COLO829 (cell line): Measurements from ENCODE around the gene C13orf42.
"Not testable (repeated sequence)": the region's sequence is repeated elsewhere in the genome, so short reads cannot be mapped to it uniquely, and the experiment has no call there.

Experiments used
- DNase-seq: peaks from one replicate; pipeline ENCODE4 v3.0.0; 2012; ENCODE audit warnings: low spot score

The C13orf42 gene

GRCh38 chr13:51120873-51121272 is 9.8 kb upstream of the C13orf42 start:
- not testable (repeated sequence) for DNase-seq

GRCh38 chr13:51118809-51119431 is 7.8 kb upstream of the C13orf42 start:
- DNase-seq = no peak

GRCh38 chr13:51113969-51114368 is 2.9 kb upstream of the C13orf42 start:
- no peak for DNase-seq

GRCh38 chr13:51113186-51113881 is 2.3 kb upstream of the C13orf42 start:
- no peak for DNase-seq

- DNase-seq = no peak
Observed at GRCh38 chr13:51112771-51113170, 1.7 kb upstream of the C13orf42 start.

- DNase-seq = no peak
Observed at GRCh38 chr13:51111997-51112396, 923 bp upstream of the C13orf42 start.

GRCh38 chr13:51107996-51108395 is 3.1 kb downstream of the C13orf42 start:
- no peak for DNase-seq

- DNase-seq = no peak
Observed at GRCh38 chr13:51105046-51105445, 6.0 kb downstream of the C13orf42 start.

GRCh38 chr13:51101636-51102235 is 9.3 kb downstream of the C13orf42 start:
- no peak for DNase-seq

GRCh38 chr13:51097353-51098043 is 13.6 kb downstream of the C13orf42 start:
- DNase-seq = peak; percentile 9

GRCh38 chr13:51096131-51096530 is 14.9 kb downstream of the C13orf42 start:
- no peak for DNase-seq

- no peak for DNase-seq
Observed at GRCh38 chr13:51093574-51093973, 17.5 kb downstream of the C13orf42 start.

GRCh38 chr13:51091839-51092238 is 19.2 kb downstream of the C13orf42 start:
- no peak for DNase-seq

- DNase-seq = no peak
Observed at GRCh38 chr13:51083706-51084105, 27.4 kb downstream of the C13orf42 start.

GRCh38 chr13:51080478-51081065 is 30.5 kb downstream of the C13orf42 start:
- DNase-seq = not testable (repeated sequence)

GRCh38 chr13:51071493-51071892 is 39.6 kb downstream of the C13orf42 start:
- no peak for DNase-seq

GRCh38 chr13:51070005-51070649 is 40.9 kb downstream of the C13orf42 start:
- peak; percentile 59 for DNase-seq

GRCh38 chr13:51068501-51068900 is 42.6 kb downstream of the C13orf42 start:
- DNase-seq = no peak

- no peak for DNase-seq
Observed at GRCh38 chr13:51067706-51068105, 43.4 kb downstream of the C13orf42 start.

- no peak for DNase-seq
Observed at GRCh38 chr13:51067210-51067701, 43.8 kb downstream of the C13orf42 start.

GRCh38 chr13:51066091-51066831 is 44.8 kb downstream of the C13orf42 start:
- peak; percentile 76 for DNase-seq
